Mesendoderm (in vitro differentiated cells): ENCODE results near the gene RALGAPA2.
"Not testable (repeated sequence)": the region's sequence is repeated elsewhere in the genome, so short reads cannot be mapped to it uniquely, and the experiment has no call there.

Experiments used
- DNase-seq: peaks from one replicate; pipeline ENCODE4 v3.0.0; 2013
- H2AK5ac ChIP-seq: 2 replicates; pipeline ENCODE4 v1.6.1; 2013; ENCODE audit warnings: low read length, inconsistent platforms
- H2BK120ac ChIP-seq: 2 replicates; pipeline ENCODE4 v1.6.1; 2013; ENCODE audit warnings: low read depth, mild to moderate bottlenecking, low read length, moderate library complexity, mixed read lengths
- H2BK15ac ChIP-seq: replicated peaks from 2 replicates; pipeline ENCODE4 v1.6.1; 2013; ENCODE audit warnings: low read depth, mild to moderate bottlenecking, moderate library complexity
- H2BK5ac ChIP-seq: 2 replicates; pipeline ENCODE4 v1.6.1; 2013; ENCODE audit warnings: low read length, inconsistent platforms
- H3K18ac ChIP-seq: 2 replicates; pipeline ENCODE4 v1.6.1; 2013; ENCODE audit warnings: mild to moderate bottlenecking, low read length, mixed read lengths
- H3K23ac ChIP-seq: one replicate; pipeline ENCODE4 v1.6.1; 2013; ENCODE audit warnings: low read length
- H3K27ac ChIP-seq: 2 replicates; pipeline ENCODE4 v1.5.1; 2013; ENCODE audit warnings: low read depth, mild to moderate bottlenecking, inconsistent platforms, low read length, moderate library complexity
- H3K27me3 ChIP-seq: 2 replicates; pipeline ENCODE4 v1.6.1; 2013; ENCODE audit warnings: low read length, control low read depth, mild to moderate bottlenecking, inconsistent platforms; ENCODE audit not compliant: insufficient read depth, poor library complexity
- H3K36me3 ChIP-seq: 2 replicates; pipeline ENCODE4 v1.6.1; 2013; ENCODE audit warnings: low read length, inconsistent platforms; ENCODE audit not compliant: control insufficient read depth, insufficient read depth
- H3K4ac ChIP-seq: one replicate; pipeline ENCODE4 v1.6.1; 2013; ENCODE audit warnings: low read depth, mild to moderate bottlenecking, low read length, moderate library complexity
- H3K4me1 ChIP-seq: 2 replicates; pipeline ENCODE4 v1.6.1; 2013; ENCODE audit warnings: low read depth, low read length, inconsistent platforms; ENCODE audit not compliant: control insufficient read depth
- H3K4me2 ChIP-seq: 2 replicates; pipeline ENCODE4 v1.6.1; 2013; ENCODE audit warnings: low read length
- H3K4me3 ChIP-seq: 2 replicates; pipeline ENCODE4 v1.5.1; 2013; ENCODE audit warnings: mild to moderate bottlenecking, low read length
- H3K56ac ChIP-seq: one replicate; pipeline ENCODE4 v1.6.1; 2013; ENCODE audit warnings: low read length
- H3K79me1 ChIP-seq: 2 replicates; pipeline ENCODE4 v1.6.1; 2013; ENCODE audit warnings: low read length, inconsistent platforms
- H3K79me2 ChIP-seq: 2 replicates; pipeline ENCODE4 v1.6.1; 2013; ENCODE audit warnings: mild to moderate bottlenecking, low read length; ENCODE audit not compliant: control insufficient read depth, insufficient read depth
- H3K9ac ChIP-seq: 2 replicates; pipeline ENCODE4 v1.6.1; 2013; ENCODE audit warnings: low read length, inconsistent platforms
- H4K5ac ChIP-seq: one replicate; pipeline ENCODE4 v1.6.1; 2013; ENCODE audit warnings: low read length
- H4K8ac ChIP-seq: one replicate; pipeline ENCODE4 v1.6.1; 2013; ENCODE audit warnings: low read depth, mild to moderate bottlenecking, control low read depth, low read length, moderate library complexity
- WGBS: extraction: QIAGEN DNeasy Blood & Tissue Kit; methylation state at CpG from one replicate; pipeline ENCODE4 v1.1.7; 2013; ENCODE audit warnings: low lambda C conversion rate, missing lambda C conversion rate; ENCODE audit not compliant: insufficient coverage; ENCODE audit errors: extremely low coverage; 5-methylcytosine and 5-hydroxymethylcytosine counted together

RALGAPA2 gene

DNA sequence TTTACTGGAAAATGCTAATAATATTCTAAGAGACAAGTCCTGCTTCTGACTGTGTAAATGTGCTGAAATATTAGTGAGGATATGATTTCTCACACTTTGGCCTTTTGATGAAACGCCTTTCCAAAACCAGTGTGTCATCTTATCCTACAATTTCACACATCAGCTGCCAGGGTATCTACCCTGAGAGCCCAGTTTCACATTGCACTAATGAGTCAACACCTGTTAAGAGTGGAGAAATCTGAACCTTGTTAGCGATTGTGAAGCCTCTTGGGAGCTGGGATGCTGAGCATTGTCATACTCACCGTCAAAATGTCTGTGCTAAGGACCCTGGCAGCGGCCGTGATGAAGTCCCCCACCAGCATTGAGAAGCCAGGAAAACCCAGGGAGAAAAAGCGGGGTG is 166.0 kb downstream of the RALGAPA2 start:
- Histone ChIP-seq H4K8ac (no peak overlapping the region), H3K79me1 (no peaks in the 10 kb centered on the region), H2AK5ac (no peak overlapping the region), H3K27ac (no peak overlapping the region), H2BK5ac (no peak overlapping the region), H4K5ac (no peak overlapping the region), H3K4me2 (no peak overlapping the region), H3K4me1 (no peaks in the 10 kb centered on the region), H3K18ac (no peak overlapping the region), H3K56ac (no peak overlapping the region), H3K4ac (no peak overlapping the region), H3K4me3 (no peak overlapping the region), H3K27me3 (no peaks in the 10 kb centered on the region), H3K79me2 (no peaks in the 10 kb centered on the region), H2BK15ac (no peak overlapping the region), H3K9ac (no peak overlapping the region), H2BK120ac (no peak overlapping the region), H3K36me3 (no peaks in the 10 kb centered on the region), H3K23ac (no peak overlapping the region)
- WGBS = no CpG with 5 or more reads among the region's 6 CpGs
- DNase-seq = no peak

DNA sequence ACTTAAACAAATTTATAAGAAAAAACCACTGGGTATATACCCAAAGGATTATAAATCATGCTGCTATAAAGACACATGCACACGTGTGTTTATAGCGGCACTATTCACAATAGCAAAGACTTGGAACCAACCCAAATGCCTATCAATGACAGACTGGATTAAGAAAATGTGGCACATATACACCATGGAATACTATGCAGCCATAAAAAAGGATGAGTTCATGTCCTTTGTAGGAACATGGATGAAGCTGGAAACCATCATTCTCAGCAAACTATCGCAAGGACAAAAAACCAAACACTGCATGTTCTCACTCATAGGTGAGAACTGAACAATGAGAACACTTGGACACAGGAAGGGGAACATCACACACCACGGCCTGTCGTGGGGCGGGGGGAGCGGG is 169.1 kb downstream of the RALGAPA2 start:
- H3K79me2 ChIP-seq, H3K4me3 ChIP-seq, H2BK120ac ChIP-seq, H3K56ac ChIP-seq, H2BK5ac ChIP-seq, H4K8ac ChIP-seq, H3K4ac ChIP-seq, DNase-seq, H3K27me3 ChIP-seq, H3K23ac ChIP-seq, H4K5ac ChIP-seq, H3K4me2 ChIP-seq, H3K36me3 ChIP-seq, H3K9ac ChIP-seq, H3K27ac ChIP-seq, H3K4me1 ChIP-seq, H2AK5ac ChIP-seq, H3K18ac ChIP-seq, H3K79me1 ChIP-seq, H2BK15ac ChIP-seq: not testable (repeated sequence)
- no CpG with 5 or more reads among the region's 7 CpGs for WGBS

DNA sequence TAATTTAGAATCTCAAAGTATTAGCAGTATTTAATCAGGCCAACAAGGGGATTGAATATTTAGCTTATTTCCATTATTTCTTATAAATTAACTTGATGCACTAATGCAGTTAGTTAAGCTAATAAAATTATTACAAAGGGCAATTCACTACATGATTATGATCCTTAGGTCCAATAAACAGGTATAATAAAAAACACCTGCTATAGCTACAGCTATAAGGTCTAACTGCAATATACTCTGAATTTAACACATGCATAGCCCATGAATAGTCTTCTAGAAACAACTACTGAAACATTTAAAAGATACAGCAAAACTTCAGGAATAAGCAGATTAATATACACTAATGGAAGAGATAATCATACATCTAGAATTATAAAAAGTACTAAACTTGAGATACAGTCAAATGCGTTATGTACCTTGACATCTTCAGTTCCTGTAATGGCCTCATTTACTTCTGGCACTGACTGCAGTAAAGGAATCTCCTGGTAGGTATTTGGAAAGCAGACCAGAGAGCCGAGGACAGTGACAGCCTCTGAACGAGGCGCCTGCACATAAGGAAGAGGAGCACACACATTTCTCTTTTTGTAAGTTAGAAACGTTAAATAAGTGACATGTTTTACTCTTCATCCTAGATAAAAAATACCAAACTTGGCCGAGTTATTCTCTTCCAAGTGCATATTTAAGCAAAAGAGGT is 176.1 kb downstream of the RALGAPA2 start:
- Histone ChIP-seq H3K4ac (no peak overlapping the region), H3K9ac (no peak overlapping the region), H2AK5ac (no peak overlapping the region), H3K4me1 (no peaks in the 10 kb centered on the region), H3K4me3 (no peak overlapping the region), H3K4me2 (no peak overlapping the region), H3K23ac (no peak overlapping the region), H3K27ac (no peak overlapping the region), H2BK15ac (no peak overlapping the region), H3K56ac (no peak overlapping the region), H3K79me2 (no peaks in the 10 kb centered on the region), H3K79me1 (no peaks in the 10 kb centered on the region), H2BK120ac (no peak overlapping the region), H3K18ac (no peak overlapping the region), H3K27me3 (no peaks in the 10 kb centered on the region), H3K36me3 (no peaks in the 10 kb centered on the region), H4K8ac (no peak overlapping the region), H2BK5ac (no peak overlapping the region), H4K5ac (no peak overlapping the region)
- WGBS = no CpG with 5 or more reads among the region's 6 CpGs
- no peak for DNase-seq

DNA sequence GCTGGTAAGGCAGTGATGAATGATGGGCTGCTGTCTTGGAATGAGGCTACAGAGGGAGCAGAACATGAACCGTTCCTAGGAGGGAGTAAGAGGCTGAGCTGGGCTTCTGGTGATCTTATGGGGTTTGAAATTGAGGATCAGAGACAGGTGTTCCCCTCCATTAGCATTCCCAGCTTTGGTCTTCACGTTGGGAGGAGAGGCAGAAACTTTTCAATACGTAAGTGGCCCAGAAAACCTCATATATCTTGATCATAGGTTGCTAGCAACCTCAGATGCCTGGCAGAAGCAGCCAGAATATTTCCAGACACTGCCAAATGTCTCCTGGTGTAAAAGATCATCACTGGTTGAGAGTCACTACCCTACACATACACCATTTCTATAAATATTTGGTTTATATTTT is 177.4 kb downstream of the RALGAPA2 start:
- H3K79me2 ChIP-seq = no peaks in the 10 kb centered on the region
- no peak for DNase-seq

GRCh38 chr20:20531283-20531682 is 181.2 kb downstream of the RALGAPA2 start:
- no peaks in the 10 kb centered on the region for H3K79me1 ChIP-seq
- H2BK15ac ChIP-seq = no peak overlapping the region
- H3K9ac ChIP-seq = no peak overlapping the region
- H2BK5ac ChIP-seq = no peak overlapping the region
- no peak overlapping the region for H3K4me3 ChIP-seq
- no peaks in the 10 kb centered on the region for H3K4me1 ChIP-seq
- H2BK120ac ChIP-seq = no peak overlapping the region
- H3K36me3 ChIP-seq = no peaks in the 10 kb centered on the region
- no peak overlapping the region for H3K4ac ChIP-seq
- no peak overlapping the region for H4K5ac ChIP-seq
- no peak overlapping the region for H3K27ac ChIP-seq
- no peak overlapping the region for H3K4me2 ChIP-seq
- no peak overlapping the region for H4K8ac ChIP-seq
- H3K18ac ChIP-seq = no peak overlapping the region
- no CpG with 5 or more reads among the region's 6 CpGs for WGBS
- no peak for DNase-seq
- H3K56ac ChIP-seq = no peak overlapping the region
- H3K27me3 ChIP-seq = no peaks in the 10 kb centered on the region
- no peak overlapping the region for H2AK5ac ChIP-seq
- H3K23ac ChIP-seq = no peak overlapping the region
- H3K79me2 ChIP-seq = no peaks in the 10 kb centered on the region

More for the DNA sequence above, 177.4 kb downstream of the RALGAPA2 start:
- Histone ChIP-seq H3K4me1 (no peaks in the 10 kb centered on the region), H3K27me3 (no peaks in the 10 kb centered on the region), H3K27ac (no peak overlapping the region), H3K9ac (no peak overlapping the region), H2BK120ac (no peak overlapping the region), H3K36me3 (no peaks in the 10 kb centered on the region), H4K5ac (no peak overlapping the region), H2BK15ac (no peak overlapping the region), H4K8ac (no peak overlapping the region), H3K4ac (no peak overlapping the region), H2BK5ac (no peak overlapping the region), H3K56ac (no peak overlapping the region), H3K23ac (no peak overlapping the region), H2AK5ac (no peak overlapping the region), H3K79me1 (no peaks in the 10 kb centered on the region), H3K4me3 (no peak overlapping the region), H3K4me2 (no peak overlapping the region), H3K18ac (no peak overlapping the region)
- WGBS = no CpG with 5 or more reads among the region's 3 CpGs
